NCI-H2196 treated with DMSO at 0.1 percent for 48 hours (cell line): ENCODE data around the gene FYN.

Source experiments
- DNase-seq: peaks from one replicate; lab custom pipeline; 2025; ENCODE audit not compliant: unreplicated experiment; lab: John Stamatoyannopoulos, UW

FYN gene

GRCh38 chr6:111666847-111667246 is 206.4 kb downstream of the FYN start:
- no peak for DNase-seq

GRCh38 chr6:111664565-111665030 is 208.7 kb downstream of the FYN start:
- DNase-seq, result no peak

DNA sequence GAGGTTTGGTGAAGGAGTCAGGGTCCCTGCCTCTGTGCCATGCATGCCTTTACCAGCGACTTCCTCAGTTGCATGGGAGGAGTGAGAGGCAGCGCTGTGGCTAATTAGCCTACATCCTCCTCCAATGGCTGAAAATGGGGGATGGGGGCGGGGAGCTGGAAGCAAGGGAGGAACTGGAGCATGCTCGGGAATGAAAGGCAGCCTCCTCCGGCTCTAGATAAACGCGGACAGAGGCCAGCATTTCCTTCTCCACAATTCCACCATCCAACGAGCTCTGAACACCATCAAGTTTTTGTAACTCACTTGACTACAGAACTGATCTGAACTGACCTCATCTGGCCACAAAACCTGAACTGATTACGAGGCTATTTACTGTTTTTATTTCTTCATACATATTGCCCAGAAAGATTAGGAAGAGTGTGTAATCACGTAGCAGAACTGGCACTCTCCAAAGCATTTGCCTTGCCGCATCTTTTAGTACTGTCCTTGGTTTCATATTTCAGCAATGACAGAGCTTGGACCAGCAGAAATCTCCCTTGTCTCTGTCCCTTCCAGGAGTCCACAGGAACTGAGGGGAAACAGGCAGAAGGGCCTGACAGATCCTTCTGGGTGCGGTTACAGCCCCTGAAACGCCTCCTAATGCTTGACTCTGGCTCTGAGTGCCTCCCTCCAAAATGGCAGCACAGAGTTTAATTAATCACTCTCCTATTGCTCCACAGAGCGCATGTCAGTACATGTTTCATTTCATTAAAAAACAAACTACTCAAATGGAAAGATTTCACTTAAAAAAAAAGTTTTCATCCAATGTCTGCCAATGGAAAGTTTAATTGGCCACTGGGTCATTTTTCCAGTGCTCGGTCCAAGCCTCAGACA is 209.3 kb downstream of the FYN start:
- DNase-seq, result no peak

DNA sequence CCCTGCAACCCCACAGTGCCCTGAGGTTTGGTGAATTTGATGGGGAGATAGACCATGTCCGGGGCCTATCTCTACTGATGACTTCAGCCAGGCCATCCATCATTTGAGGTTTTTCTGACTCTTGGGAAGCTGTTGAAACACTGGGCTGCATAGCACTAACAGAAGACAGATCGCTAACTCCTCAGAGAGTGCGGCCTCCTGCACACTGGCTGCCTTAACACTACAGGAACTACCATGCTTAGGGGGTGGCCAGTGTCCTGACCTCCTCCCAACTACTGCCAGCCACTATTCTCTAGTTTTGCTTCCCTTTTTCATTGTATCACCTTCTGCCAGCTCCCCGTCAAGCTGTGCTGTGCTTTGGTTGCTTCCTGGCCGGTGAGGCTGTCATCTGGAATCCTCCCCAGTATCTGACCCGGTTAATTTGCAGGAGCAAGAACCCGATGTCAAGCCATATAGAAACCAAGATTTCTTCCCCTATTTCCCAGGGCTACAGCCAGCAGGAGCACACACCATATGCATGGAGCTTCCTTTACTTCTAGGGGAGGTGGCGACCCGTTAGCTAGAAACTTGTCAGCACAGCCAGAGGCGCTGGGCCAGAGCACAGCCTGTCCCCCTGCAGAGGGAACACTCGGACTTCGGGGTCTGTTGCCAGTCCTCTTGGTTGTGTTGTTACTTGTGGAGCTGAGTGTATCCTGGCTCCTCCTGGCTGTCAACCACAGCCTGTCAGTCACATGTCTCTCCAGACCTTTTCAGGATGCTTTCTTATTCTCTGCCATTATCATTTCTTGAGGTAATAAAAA is 210.3 kb downstream of the FYN start:
- no peak for DNase-seq

- DNase-seq, result no peak
Measured at GRCh38 chr6:111662072-111662793, 211.0 kb downstream of the FYN start.

GRCh38 chr6:111661541-111662061 is 211.7 kb downstream of the FYN start:
- no peak for DNase-seq

DNA sequence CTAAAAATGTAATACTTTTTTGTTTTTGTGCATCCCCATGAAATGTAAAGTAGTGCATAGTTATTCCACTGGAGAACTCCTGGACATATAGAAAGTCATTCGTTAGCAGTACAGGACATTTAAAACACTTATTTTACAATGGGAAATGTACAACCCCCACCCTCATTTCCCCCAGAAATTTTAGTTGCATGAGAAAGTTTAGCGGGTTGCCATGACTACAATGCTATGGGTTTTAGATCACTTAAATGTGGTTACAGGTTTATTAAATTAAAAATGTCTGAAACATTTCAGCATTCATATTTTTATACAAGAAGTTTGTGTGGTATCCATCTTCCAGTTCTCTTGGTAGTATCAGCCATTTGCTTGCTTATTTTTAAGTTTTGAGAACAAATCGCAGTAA is 212.7 kb downstream of the FYN start:
- no peak for DNase-seq

DNA sequence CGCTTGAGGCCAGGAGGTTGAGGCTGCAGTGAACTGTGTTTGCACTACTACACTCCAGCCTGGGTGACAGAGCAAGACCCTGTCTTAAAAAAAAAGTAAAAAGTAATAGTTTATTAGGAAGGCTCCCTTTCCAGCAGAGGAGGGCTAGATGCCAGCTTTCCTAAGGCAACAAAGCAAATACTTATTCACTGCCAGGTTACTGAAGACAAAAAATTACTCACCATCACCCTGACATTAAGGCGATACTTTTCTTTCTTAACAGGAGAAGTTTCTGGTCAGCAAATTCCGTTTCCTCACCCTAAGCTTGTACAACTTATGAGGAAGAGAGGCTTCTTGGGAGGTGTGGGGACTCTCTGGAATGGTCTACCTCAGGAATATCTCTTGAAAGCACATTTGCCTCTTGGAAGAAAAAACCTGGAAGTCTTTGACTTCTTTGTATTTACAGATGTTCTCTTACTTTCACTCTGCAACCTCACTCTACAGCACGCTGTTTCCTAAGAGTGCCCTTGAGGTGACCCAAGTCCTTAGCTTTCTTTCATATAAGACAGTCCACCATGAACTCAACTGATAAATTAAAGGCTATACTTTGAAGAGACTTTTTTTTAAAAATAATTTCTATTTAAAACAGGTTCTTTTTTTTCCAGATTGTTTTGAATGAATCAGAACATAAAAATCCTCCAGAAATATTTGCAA is 214.6 kb downstream of the FYN start:
- no peak for DNase-seq

DNA sequence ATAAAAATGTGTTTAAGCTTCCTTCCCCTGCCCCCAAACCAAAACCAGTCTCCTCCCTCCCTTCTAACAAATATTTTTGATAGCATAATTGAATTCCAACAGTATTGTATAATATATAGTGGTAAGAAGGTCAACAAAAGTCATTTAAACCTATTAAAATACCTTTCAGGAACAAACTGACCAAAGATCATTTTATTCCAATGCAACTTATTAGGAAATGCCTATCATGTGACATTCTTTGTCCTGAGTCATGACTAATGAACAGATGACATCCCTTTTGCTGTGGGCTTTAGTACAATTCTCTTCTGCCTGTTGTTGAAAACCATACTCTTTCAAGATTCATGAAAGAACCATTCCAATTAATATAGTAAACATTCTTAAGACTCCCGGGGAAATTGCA is 216.1 kb downstream of the FYN start:
- DNase-seq, result no peak

DNA sequence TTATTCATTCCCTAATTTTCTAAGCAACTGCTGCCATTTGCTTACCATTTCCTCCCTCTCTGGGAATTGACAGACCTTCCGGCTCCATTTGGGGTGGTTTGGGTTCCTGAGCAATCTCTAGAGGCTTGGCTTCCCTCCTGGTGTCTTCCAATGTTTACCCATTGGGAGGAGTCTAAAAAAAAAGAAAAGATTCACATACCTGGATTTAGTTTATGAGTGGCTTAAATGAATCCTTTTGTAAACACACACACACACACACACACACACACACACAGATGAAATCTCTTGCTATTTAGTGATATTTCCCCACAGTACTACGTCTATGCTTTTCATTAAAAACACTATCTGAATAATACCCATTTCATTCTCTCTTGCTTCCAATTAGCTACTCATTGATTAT is 219.3 kb downstream of the FYN start:
- DNase-seq, result peak; percentile 25

- no peak for DNase-seq
Measured at GRCh38 chr6:111653434-111653833, 219.8 kb downstream of the FYN start.

- no peak for DNase-seq
Measured at GRCh38 chr6:111652156-111652555, 221.1 kb downstream of the FYN start.

- DNase-seq, result no peak
Measured at GRCh38 chr6:111651185-111652034, 221.8 kb downstream of the FYN start.

DNA sequence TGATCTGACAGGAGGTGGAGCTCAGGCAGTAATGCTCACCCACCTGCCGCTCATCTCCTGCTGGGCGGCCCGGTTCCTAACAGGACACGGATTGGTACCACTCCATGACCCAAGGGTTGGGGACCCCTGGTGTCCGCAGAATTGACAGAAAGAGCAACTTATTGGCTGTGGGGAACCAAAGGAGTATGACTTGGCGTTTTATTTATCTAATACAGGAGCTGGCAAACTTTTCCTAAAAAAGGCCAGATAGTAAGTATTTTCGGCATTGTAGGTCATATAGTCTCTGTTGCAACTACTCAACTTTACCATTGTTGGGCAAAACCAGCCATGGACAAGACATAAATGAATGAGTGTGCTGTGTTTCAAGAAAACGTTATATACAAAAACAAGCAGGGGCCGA is 223.2 kb downstream of the FYN start:
- DNase-seq, result no peak

DNA sequence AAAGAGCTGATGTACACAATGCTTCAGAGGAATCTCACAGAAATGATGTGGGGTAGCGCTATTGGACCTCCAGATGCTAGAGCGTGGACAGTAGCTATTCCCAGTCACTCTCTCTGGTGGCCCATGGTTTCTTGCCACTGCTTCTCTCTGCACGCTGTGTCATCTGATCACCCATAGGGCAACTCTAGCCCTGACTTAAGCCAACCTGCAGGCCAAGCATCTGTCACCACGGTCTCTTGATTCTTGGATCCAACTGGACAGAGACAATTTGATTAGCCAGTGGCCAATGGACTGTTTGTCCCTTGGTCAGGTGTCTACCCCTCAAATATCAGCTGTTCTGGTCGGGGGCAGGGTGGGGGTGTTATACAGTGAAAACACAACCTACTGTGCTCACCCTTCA is 225.2 kb downstream of the FYN start:
- DNase-seq, result no peak

- DNase-seq, result no peak
Measured at GRCh38 chr6:111646942-111647341, 226.3 kb downstream of the FYN start.

DNA sequence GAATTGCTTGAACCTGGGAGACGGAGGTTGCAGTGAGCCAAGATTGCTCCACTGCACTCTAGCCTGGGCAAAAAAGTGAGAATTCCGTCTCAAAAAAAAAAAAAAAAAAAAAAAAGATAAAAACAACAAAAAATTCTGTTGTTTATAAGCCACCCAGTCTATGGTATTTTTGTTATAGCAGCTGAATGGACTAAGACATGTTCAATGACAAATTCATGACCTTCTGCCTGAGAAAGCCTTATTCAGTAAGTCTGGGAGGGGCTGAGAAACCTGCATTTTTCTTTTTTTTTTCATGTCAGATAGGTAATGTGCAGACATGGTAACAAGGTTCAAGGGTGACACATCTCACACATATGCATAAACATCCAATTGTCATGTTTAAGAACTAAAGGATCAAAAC is 227.2 kb downstream of the FYN start:
- no peak for DNase-seq

GRCh38 chr6:111644893-111645430 is 228.3 kb downstream of the FYN start:
- no peak for DNase-seq

- DNase-seq, result peak; percentile 7
Measured at GRCh38 chr6:111642463-111643158, 230.6 kb downstream of the FYN start.
